Stimulated activated CD8-positive, alpha-beta memory T cell treated with anti-CD3 and anti-CD28 coated beads, Interleukin-7, amount 100 ng/mL, for 24 hours (primary cell): ENCODE results near the gene KRTAP1-4.
"Not testable (repeated sequence)": the region's sequence is repeated elsewhere in the genome, so short reads cannot be mapped to it uniquely, and the experiment has no call there.

ENCODE experiments used
- DNase-seq: peaks from one replicate; pipeline ENCODE4 v3.0.0-alpha.2; 2020; ENCODE audit warnings: low read depth

KRTAP1-4 gene, protein sequence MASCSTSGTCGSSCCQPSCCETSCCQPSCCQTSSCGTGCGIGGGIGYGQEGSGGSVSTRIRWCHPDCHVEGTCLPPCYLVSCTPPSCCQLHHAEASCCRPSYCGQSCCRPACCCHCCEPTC

DNA sequence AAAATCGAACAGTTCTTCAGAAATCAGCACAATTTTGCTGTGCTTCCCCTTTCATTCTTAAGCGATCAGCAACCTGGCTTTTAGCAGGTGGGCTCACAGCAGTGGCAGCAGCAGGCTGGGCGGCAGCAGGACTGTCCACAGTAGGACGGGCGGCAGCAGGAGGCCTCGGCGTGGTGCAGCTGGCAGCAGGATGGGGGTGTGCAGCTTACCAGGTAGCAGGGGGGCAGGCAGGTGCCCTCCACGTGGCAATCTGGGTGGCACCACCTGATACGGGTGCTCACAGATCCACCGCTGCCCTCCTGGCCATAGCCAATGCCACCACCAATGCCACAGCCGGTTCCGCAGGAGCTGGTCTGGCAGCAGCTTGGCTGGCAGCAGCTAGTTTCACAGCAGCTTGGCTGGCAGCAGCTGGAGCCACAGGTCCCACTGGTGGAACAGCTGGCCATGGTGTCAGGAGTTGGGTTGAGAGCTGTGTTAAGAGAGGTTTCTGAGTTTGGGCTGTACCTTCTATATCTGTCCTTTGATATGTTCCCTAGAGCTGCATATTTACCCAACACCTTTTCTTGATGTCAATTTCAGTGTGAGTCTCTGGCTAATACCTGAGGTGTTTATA lies at the start of gene KRTAP1-4:
Gene KRTAP1-4, minus strand, starts transcription at position 563 of the 613 bp plus-strand sequence. Its CDS starts 117 bp downstream, at position 446.
- no peak for DNase-seq

DNA sequence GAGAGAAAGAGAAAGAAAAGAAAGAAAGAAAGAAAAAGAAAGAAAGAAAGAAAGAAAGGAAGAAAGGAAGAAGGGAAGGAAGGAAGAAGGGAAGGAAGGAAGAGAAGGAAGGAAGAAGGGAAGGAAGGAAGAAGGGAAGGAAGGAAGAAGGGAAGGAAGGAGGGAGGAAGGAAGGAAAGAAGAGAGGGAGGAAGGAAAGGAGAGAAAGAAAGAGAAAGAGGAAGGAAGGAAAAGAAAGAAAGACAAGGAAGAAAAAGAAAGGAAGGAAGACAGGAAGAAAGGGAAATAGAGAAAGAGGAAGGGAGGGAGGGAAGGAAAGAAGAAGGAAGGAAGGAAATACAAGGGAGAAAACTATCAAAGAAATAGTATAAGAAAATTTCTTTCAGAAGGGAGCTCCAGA lies 46.8 kb upstream of the KRTAP1-4 start:
- DNase-seq = no peak

- DNase-seq = no peak
Measured at GRCh38 chr17:41073676-41074075, 43.7 kb upstream of the KRTAP1-4 start.

GRCh38 chr17:41071606-41072360 lies 41.8 kb upstream of the KRTAP1-4 start:
- DNase-seq = no peak

GRCh38 chr17:41069031-41069430 lies 39.0 kb upstream of the KRTAP1-4 start:
- DNase-seq = no peak

GRCh38 chr17:41067281-41067680 lies 37.3 kb upstream of the KRTAP1-4 start:
- DNase-seq = no peak

DNA sequence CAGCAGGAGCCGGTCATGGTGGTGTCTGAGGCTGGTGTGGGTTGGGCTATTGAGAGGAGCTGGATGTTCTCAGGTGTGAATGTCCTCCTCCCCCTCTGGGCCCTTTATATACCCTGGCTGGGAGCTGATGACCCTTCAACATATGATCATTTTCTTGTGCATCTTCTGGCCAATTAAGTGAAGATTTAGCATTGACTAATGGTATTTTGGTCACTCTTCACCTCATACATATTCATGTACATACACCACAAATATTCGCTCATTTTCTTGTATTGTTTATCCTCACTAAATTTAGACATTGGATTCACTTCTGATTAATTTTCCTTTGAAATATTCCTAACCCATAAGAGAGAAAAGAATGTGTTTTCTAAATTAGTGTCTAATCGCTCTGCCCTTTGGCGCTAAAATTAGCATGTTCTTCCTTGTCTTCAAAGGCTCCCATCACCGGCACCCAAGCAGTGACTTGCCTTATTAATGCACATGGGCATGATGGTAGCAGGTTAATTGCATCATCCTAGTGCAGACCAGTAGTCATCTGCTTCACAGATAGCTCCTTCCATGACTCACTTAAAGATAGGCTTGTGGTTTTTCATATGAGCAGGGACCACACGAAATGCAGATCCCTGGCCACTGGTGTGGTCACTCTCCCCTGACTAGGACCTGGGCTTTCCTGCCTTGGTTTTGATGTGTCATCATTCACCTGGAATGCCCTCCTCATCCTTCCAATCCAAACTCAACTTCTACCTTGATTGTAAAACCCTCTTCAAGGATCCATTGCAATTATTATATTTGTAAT lies 36.0 kb upstream of the KRTAP1-4 start, which contains the start of gene KRTAP2-4:
Gene KRTAP2-4, minus strand, starts transcription at position 51 of the 796 bp plus-strand sequence. Its CDS starts 34 bp downstream, at position 17.
- no peak for DNase-seq

DNA sequence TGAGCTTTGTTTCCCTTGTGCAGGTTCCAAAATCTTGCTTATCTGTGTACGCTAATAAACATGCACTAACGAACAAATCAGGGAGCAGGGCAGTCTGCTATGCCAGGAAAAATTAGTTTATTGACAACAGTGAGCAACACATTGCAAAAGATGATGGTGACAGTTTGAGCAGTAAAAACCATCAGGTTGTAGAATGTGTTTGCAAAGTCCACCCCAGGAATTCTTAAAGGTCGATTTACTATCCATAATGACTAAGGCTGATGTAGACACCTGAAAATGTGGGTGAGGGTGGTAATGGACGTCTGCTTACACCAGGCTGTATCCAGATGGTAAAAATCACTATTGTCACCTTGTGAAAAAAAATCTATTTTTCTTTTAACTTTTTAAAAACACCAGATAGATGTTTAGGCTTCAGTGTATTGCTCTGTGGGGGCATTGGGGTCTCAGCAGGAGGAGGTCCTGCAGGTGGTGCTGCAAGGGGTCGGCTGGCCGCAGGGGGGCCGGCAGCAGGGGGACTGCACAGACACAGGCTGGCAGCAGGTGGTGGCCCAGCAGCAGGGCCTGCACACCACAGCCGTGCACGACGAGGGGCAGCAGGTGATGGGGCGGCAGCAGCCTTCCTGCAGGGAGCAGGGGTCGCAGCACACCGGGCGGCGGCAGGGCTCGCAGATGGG lies 35.2 kb upstream of the KRTAP1-4 start:
- DNase-seq = not testable (repeated sequence)

- no peak for DNase-seq
Measured at GRCh38 chr17:41064301-41064700, 34.3 kb upstream of the KRTAP1-4 start.

GRCh38 chr17:41063449-41063848 lies 33.5 kb upstream of the KRTAP1-4 start:
- no peak for DNase-seq

- no peak for DNase-seq
Measured at GRCh38 chr17:41061964-41062363, 32.0 kb upstream of the KRTAP1-4 start.

DNA sequence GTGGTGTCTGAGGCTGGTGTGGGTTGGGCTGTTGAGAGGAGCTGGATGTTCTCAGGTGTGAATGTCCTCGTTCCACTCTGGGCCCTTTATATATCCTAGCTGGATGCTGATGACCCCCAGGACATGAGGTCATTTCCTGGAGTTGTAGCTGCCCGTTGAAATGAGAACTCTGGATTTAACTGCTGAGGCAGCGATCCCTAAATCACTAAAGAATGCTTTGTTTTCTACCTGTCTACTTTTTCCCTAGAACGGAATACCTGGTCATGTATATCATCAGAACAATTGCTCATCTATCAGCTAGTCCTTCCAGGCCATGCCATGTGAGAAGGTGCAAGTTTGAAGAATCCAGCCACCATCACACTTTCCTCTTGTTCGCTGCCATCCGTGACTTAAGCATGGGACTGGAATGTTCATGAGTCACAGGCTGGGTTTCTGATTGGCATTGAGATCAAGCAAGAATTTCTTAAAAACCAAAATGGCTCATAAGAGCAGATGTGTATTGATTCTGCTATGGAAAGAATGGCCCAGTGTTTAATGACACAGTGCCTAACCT lies 30.1 kb upstream of the KRTAP1-4 start, which contains the start of gene KRTAP2-3:
Gene KRTAP2-3, minus strand, starts transcription at position 63 of the 553 bp plus-strand sequence. CDS start 64 bp downstream, outside the sequence.
- no peak for DNase-seq

- DNase-seq = not testable (repeated sequence)
Measured at GRCh38 chr17:41059276-41060051, 29.5 kb upstream of the KRTAP1-4 start.

DNA sequence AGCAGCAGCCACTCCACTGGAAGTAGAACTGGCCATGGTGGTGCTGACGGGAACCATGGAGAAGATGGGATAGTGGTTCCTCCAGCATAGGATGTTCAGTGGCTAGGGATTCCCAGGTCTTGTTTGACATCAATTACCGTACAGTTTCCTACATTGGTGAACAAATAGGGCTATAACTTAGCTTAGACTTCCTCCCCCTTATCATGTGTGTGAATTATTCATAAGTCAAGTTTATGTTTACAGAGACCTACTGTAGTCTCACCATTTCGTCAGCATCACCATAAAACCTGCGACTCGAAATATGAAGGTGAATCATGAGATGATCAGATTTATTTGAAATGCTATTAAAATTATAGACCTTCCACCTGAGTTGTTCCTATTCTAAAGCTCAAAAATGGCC lies 28.7 kb upstream of the KRTAP1-4 start:
- no peak for DNase-seq

- DNase-seq = no peak
Measured at GRCh38 chr17:41057547-41057946, 27.6 kb upstream of the KRTAP1-4 start.

GRCh38 chr17:41055130-41055529 lies 25.1 kb upstream of the KRTAP1-4 start, which contains the start of gene KRTAP2-2:
KRTAP2-2 (minus strand) TSS chr17:41055230; CDS start chr17:41055211, 19 bp downstream.
- DNase-seq = not testable (repeated sequence)

DNA sequence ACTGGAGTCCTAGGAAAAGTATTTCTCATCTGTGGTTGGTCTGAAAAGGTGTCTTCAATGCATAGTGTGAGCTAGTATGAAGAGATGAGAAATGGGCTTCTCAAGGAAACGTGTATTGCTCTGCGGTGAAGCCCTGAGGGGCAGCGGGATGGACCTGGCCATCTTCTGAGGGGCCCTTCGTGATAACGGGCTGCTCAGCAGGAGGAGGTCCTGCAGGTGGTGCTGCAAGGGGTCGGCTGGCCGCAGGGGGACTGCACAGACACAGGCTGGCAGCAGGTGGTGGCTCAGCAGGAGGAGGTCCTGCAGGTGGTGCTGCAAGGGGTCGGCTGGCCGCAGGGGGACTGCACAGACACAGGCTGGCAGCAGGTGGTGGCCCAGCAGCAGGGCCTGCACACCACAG lies 24.6 kb upstream of the KRTAP1-4 start:
- DNase-seq = not testable (repeated sequence)

- no peak for DNase-seq
Measured at GRCh38 chr17:41054025-41054424, 24.0 kb upstream of the KRTAP1-4 start.

- DNase-seq = no peak
Measured at GRCh38 chr17:41052566-41052965, 22.6 kb upstream of the KRTAP1-4 start.

DNA sequence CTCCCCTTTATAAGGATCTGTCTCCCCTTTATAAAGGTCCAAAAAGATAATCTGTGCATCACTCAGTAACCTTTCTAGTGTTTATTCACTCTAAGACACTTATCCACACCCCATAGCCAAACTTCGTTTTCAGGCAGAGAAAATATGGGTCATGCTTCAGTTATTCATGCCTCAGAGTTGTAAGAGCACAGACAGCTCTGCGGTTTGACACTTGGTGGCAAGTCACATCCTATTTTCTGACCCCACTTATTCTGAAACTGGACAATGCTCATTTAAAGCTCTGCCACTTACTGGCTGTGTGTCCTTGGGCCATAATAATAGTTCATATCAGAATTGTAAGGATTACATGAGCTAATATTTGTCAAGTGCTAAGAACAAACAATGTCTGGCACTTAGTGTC lies 19.1 kb upstream of the KRTAP1-4 start:
- DNase-seq = no peak
